ENCODE data around the gene NFATC3.

DNA sequence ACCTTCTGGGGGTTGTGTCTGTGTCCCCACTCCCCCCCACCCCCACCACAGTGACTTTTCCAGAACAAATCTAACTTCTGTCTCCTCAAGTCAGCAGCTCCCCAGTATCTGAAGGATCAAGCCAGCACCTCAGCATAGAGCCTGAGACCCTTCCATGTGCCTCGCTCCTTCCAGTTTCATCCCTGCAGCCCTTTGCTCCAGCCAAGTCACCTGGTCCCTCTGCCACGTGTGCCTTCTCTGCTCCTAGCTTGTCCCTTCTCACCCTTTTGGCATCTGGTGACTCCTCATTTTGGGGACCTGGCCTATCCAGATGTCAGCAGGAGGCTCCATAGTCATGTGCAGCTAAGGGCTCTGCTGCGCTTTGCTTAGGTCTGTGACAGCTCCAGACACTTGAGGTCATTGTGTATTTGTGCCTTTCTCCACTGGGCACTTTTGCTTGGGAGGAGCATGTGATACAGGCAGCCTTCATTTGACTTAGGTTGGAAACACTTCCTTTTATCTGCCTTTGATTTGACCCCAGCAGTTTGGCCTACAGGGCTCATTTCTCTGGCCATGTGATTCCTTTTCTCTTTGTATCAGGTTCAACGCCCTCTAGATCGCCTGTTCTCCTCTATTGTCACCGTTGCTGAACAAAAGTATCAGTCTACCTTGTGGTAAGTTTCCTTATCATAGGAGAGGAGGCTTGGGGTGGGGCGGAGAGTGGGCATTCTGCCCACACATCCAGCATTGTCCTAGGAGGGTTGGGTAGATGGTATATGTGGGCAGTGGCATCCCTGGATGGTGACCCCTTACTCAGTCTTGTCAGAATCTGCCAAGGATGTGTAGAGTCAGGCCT is 7.1 kb upstream of the NFATC3 start:
- TF ChIP-seq, protein P1, sequence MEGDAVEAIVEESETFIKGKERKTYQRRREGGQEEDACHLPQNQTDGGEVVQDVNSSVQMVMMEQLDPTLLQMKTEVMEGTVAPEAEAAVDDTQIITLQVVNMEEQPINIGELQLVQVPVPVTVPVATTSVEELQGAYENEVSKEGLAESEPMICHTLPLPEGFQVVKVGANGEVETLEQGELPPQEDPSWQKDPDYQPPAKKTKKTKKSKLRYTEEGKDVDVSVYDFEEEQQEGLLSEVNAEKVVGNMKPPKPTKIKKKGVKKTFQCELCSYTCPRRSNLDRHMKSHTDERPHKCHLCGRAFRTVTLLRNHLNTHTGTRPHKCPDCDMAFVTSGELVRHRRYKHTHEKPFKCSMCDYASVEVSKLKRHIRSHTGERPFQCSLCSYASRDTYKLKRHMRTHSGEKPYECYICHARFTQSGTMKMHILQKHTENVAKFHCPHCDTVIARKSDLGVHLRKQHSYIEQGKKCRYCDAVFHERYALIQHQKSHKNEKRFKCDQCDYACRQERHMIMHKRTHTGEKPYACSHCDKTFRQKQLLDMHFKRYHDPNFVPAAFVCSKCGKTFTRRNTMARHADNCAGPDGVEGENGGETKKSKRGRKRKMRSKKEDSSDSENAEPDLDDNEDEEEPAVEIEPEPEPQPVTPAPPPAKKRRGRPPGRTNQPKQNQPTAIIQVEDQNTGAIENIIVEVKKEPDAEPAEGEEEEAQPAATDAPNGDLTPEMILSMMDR (conservative IDR thresholded peaks at IDR 0.05; ENCODE audit: low read depth, low read length), result no peak
- TF ChIP-seq EZH2 (IDR thresholded peaks at IDR 0.05; ENCODE audit: low read length, unreplicated experiment), result no peak

All from PC-3 (cell line).